GM18526 (cell line): ENCODE measurements around the gene RAET1E.

Experiments used
- POLR2A ChIP-seq: IDR thresholded peaks from 3 replicates; pipeline ENCODE4 v1.6.1; 2011; ENCODE audit not compliant: insufficient read length; ENCODE audit errors: extremely low read depth

Gene RAET1E

GRCh38 chr6:149859938-149860337 lies 38.0 kb downstream of the RAET1E start:
- TF ChIP-seq POLR2A = no peak

- no peak for TF ChIP-seq POLR2A
Measured at GRCh38 chr6:149859368-149859767, 38.5 kb downstream of the RAET1E start.

GRCh38 chr6:149857541-149857940 lies 40.4 kb downstream of the RAET1E start:
- no peak for TF ChIP-seq POLR2A

DNA sequence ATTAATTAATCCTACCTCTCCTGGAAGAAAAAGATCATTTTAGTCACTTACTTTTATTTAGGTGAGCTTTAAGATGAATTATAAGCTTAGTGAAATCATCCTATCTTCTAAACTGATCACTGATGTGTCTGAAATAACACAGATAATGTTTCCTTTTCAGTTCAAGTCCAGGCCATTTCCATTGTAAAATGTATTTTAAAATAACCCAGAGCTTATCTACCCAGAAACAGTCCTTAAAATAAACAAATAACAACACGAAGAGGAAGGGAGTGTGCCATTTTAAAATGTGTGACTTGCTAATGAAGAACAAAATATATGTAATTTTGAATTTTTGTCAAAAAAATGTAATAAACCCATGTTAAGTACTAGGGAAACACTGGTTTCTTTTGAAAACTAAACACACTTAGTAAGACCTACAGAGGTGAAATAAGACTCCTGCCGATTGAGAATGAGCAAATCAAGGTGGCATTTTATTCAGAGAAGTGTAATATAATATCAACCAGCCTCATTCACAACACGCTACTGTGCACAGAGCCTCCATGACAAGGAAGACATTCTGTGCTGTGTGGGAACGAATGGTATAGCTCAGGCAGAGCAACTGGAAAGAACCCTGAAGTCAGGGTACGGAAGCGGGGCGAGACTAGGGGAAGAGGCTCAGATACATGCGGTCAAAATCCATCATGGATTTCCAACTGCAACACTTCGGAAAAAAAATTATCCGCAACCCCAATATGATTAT lies 41.5 kb downstream of the RAET1E start:
- TF ChIP-seq POLR2A = no peak

- TF ChIP-seq POLR2A = no peak
Measured at GRCh38 chr6:149855741-149856140, 42.2 kb downstream of the RAET1E start.

GRCh38 chr6:149855040-149855654 lies 42.8 kb downstream of the RAET1E start:
- no peak for TF ChIP-seq POLR2A

DNA sequence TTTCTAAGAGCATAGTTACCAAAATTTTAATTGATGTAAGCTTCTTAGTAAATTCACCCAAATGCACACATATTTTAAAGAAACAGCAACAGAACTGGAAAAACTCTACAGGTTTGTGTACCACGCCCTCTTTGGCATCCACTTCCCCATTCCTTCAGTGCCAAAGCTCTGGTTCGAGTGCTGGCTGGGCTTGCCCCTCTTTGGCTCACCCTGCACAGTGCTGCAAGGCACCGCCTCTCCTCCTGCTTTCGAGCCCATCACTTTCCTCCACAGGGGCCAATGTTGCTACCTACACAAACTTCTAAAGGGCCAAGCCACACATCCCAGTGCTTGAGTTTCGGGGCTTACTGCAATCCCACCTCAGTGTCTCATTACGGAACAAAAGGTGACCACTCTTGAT lies 43.4 kb downstream of the RAET1E start:
- no peak for TF ChIP-seq POLR2A

GRCh38 chr6:149852881-149853280 lies 45.0 kb downstream of the RAET1E start:
- TF ChIP-seq POLR2A = no peak

DNA sequence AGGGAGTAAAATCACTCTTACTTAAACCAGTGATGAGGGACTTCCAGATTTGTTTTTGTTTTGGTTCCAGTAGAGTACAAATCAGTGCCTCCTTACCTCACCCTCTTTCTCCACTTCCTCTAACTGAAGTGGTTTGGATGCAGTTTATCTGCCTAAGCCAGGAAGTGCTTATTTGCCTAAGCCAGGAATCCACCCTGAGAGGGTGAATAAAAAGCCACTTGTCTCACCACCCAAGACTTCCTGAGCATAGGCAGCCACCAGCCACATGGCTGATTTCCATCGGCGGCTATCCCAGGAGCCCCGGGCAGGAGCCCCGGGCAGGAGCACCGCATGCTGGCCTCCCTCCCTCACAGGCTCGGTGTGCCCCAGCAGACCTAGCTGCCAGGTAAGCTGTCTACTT lies 45.7 kb downstream of the RAET1E start:
- no peak for TF ChIP-seq POLR2A

- no peak for TF ChIP-seq POLR2A
Measured at GRCh38 chr6:149851461-149852110, 46.3 kb downstream of the RAET1E start.
